Measurements from ENCODE around the gene CAMK2D.

Gene CAMK2D

GRCh38 chr4:113763029-113763285, 1.4 kb upstream of the CAMK2D start:
- H3K4me3 ChIP-seq (ENCODE audit: low read length), result peak overlapping the region; percentile 88
- no peak for DNase-seq (ENCODE audit: low read depth)
- no peak for TF ChIP-seq CTCF (conservative IDR thresholded peaks at IDR 0.05; ENCODE audit: low read length)

DNA sequence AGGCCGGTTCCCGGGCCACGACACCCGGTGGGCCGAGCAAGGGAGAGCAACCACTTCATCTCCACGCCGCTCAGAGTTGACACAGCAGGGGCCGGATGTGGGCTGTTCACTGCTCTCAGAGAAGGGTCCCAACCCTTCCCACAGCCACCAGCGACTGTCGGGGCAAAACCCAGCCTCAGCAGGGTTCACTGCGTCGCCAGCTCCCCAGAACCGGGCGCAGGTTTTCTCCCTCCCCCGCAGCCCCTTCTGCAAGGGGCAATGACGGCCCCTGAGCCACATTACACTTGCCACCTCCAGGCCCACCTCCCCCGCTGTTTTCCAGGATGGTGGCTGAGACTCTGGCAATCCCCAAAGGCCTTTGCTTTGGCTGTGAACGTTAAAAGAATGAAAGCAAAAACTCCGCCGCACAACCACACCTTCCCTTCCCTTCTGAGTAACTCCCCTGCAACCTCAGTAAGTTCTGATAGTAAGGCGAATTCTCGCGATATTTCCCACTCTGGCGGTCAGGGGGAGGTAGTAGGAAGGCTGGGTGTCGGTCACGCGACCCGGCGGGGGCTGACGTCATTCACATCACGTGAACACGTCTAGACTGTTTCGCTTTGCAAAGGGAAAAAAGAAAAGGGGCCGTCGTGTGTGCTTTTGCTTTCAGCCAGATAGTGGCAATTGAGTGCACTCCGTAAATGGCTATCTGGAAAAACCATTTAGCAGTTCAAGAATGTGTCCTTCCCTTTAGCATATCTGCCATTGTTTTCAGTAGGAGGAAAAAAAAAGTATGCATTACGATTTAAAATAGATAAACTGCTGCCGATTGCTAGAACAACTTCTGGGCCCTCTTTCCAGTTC, 869 bp upstream of the CAMK2D start:
- DNase-seq (ENCODE audit: low read depth), result peak; percentile 100
- H3K4me3 ChIP-seq (ENCODE audit: low read length), result peak overlapping the region; percentile 88
- TF ChIP-seq CTCF (conservative IDR thresholded peaks at IDR 0.05; ENCODE audit: low read length), result peak; percentile 27; the same call in 1 of the 2 replicates

DNA sequence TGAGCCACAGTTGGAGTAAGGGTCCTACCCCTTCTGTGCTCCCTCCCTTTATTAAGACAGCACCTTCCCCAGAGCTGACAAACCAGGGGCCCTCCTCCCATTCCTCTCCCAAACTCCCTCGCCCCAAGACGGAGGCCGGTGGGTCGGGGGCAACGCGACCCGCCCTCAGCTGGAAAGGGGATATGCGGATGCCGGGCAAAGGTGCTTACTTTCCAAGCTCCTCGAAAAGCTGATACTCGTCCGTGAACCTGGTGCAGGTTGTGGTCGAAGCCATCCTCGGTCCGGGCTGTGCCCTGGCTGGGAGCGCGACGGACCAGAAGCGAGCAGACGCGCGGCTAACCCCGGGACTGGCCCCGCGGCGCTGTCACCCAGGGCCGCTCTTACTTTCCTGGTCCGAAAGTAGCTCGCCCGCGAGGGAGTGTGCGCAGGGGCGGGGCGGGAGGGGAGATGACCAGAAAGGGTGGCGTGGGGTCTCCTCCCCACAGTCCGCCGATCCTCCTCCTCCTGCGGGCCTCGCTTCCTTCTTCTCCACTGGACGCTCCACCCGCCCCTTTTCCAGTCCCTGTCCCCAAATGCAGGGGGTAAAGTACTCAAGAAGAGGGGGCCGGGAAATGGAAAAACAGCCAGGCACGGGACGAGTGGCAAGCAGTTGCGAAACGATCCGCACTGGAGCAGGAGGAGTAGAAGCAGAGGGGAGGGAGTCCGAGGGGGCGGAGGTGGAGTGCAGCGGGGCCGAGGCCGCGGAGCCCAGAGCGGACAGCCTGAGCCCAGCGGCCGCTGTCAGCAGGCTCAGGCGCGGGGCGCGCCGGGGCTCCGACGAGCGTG, 531 bp downstream of the CAMK2D start:
- H3K4me3 ChIP-seq (ENCODE audit: low read length), result peak overlapping the region; percentile 88
- TF ChIP-seq CTCF (conservative IDR thresholded peaks at IDR 0.05; ENCODE audit: low read length), result no peak
- peak; percentile 83 for DNase-seq (ENCODE audit: low read depth)

GRCh38 chr4:113760094-113760794, 1.3 kb downstream of the CAMK2D start:
- peak overlapping the region; percentile 88 for H3K4me3 ChIP-seq (ENCODE audit: low read length)
- TF ChIP-seq CTCF (conservative IDR thresholded peaks at IDR 0.05; ENCODE audit: low read length), result no peak
- DNase-seq (ENCODE audit: low read depth), result peak; percentile 54

- H3K4me3 ChIP-seq (ENCODE audit: low read length), result peak overlapping the region; percentile 88
- DNase-seq (ENCODE audit: low read depth), result no peak
- TF ChIP-seq CTCF (conservative IDR thresholded peaks at IDR 0.05; ENCODE audit: low read length), result no peak
These were observed 1.8 kb downstream of the CAMK2D start for GRCh38 chr4:113759696-113760093.

- no peak for TF ChIP-seq CTCF (conservative IDR thresholded peaks at IDR 0.05; ENCODE audit: low read length)
- peak; percentile 94 for DNase-seq (ENCODE audit: low read depth)
- H3K4me3 ChIP-seq (ENCODE audit: low read length), result peak overlapping the region; percentile 88
These were observed 3.2 kb downstream of the CAMK2D start for GRCh38 chr4:113758372-113758771.
